BJ (cell line): ENCODE measurements around the gene NIF3L1. TPM values are rescaled to one million over a fixed set of nuclear protein-coding genes. Genes with fewer than 3 reads are reported as not detected.
A peak's percentile ranks its signal among the peaks of the same experiment; 100 is the strongest.

Experiments used
- CTCF ChIA-PET: fragments of 350-600 bp; formaldehyde crosslinking; extraction: SDS; loops from one replicate; lab custom pipeline; 2021; ENCODE audit warnings: antibody characterized with exemption, inconsistent platforms; lab: Yijun Ruan, JAX
- POLR2A ChIA-PET: fragments of 300-600 bp; sonication (Branson Sonifier 250); formaldehyde crosslinking; extraction: SDS; loops from one replicate; lab custom pipeline; 2021; ENCODE audit warnings: antibody characterized with exemption; lab: Charles Lee
- DNase-seq: peaks from one replicate; pipeline ENCODE4 v3.0.0-alpha.2; 2011; ENCODE audit warnings: low read depth
- H3K27me3 ChIP-seq: 2 replicates; pipeline ENCODE4 v1.6.0; 2011; ENCODE audit warnings: low read length; ENCODE audit not compliant: control insufficient read depth, insufficient read depth
- H3K36me3 ChIP-seq: 2 replicates; pipeline ENCODE4 v1.5.1; 2011; ENCODE audit warnings: low read length; ENCODE audit not compliant: control insufficient read depth, insufficient read depth
- H3K4me3 ChIP-seq: 2 replicates; pipeline ENCODE4 v1.5.1; 2011; ENCODE audit warnings: low read depth, mild to moderate bottlenecking, control low read depth, low read length
- polyA plus RNA-seq: library from polyadenylated mRNA; depleted of rRNA; stranded (reverse); fragments of >200 nt; gene quantifications from 2 replicates; pipeline ENCODE4 v1.2.3, GENCODE V29; 2011
- TF ChIP-seq, protein P1 (sequence below): IDR thresholded peaks from 2 replicates; pipeline ENCODE4 v1.5.1; 2011; ENCODE audit warnings: low read depth, mild to moderate bottlenecking, control low read depth, inconsistent platforms, low read length, moderate library complexity; ENCODE audit not compliant: insufficient read depth

Gene NIF3L1
- polyA plus RNA-seq, 1 experiment: 37.5 TPM

DNA sequence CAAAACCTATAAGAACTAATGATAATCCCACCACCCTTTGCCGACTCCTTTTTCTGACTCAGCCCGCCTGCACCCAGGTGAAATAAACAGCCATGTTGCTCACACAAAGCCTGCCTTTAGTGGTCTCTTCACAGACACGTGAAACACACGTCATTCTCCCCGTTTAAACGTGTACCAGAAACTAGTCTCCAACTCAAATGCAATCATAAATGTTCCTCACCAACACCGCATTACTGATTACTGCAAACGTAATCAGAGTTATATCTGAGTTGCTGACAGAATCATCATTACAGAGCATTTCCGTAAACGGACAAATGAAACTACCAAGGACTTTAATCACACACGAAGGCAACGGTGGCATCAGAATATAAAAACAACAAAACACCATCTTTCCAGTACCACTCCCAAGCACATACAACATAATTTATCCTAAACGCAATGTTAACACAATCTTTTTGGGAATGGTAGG, 26.6 kb upstream of the NIF3L1 start:
- CTCF ChIA-PET: no interaction called here
- H3K27me3 ChIP-seq: no peaks in the 10 kb centered on the region

DNA sequence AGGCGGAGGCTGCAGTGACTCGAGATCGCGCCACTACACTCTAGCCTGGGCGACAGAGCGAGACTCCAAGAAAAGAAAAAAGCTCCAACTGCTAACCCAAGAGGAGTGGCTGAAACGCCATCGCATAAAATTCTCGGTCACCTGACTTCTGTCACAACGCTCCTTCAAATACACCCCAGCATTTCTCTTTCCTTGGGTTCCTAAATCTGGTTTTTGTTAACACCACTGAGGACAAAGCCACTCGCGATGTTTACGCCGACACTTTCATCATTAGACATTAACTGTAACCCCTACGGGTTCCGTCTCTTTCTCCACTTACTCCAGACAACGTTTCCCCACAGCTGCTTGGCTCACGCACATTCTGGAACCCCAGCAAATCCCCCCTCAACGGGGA, 25.4 kb upstream of the NIF3L1 start:
- DNase-seq: no peak
- CTCF ChIA-PET: interaction anchor here (0.7 to 1.2 kb wide), 3 partner anchors 18 to 42 kb away, joined by 3 to 4 read pairs (median 3); no protein-coding TSS in a partner anchor

More for the DNA sequence above, 26.6 kb upstream of the NIF3L1 start:
- DNase-seq: no peak
- TF ChIP-seq, protein P1, sequence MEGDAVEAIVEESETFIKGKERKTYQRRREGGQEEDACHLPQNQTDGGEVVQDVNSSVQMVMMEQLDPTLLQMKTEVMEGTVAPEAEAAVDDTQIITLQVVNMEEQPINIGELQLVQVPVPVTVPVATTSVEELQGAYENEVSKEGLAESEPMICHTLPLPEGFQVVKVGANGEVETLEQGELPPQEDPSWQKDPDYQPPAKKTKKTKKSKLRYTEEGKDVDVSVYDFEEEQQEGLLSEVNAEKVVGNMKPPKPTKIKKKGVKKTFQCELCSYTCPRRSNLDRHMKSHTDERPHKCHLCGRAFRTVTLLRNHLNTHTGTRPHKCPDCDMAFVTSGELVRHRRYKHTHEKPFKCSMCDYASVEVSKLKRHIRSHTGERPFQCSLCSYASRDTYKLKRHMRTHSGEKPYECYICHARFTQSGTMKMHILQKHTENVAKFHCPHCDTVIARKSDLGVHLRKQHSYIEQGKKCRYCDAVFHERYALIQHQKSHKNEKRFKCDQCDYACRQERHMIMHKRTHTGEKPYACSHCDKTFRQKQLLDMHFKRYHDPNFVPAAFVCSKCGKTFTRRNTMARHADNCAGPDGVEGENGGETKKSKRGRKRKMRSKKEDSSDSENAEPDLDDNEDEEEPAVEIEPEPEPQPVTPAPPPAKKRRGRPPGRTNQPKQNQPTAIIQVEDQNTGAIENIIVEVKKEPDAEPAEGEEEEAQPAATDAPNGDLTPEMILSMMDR: no peak
- H3K4me3 ChIP-seq: peak overlapping the region; percentile 86
- H3K36me3 ChIP-seq: peaks cover 8% of the 10 kb centered on the region; the same call in 1 of the 2 replicates
- POLR2A ChIA-PET: no interaction called here

DNA sequence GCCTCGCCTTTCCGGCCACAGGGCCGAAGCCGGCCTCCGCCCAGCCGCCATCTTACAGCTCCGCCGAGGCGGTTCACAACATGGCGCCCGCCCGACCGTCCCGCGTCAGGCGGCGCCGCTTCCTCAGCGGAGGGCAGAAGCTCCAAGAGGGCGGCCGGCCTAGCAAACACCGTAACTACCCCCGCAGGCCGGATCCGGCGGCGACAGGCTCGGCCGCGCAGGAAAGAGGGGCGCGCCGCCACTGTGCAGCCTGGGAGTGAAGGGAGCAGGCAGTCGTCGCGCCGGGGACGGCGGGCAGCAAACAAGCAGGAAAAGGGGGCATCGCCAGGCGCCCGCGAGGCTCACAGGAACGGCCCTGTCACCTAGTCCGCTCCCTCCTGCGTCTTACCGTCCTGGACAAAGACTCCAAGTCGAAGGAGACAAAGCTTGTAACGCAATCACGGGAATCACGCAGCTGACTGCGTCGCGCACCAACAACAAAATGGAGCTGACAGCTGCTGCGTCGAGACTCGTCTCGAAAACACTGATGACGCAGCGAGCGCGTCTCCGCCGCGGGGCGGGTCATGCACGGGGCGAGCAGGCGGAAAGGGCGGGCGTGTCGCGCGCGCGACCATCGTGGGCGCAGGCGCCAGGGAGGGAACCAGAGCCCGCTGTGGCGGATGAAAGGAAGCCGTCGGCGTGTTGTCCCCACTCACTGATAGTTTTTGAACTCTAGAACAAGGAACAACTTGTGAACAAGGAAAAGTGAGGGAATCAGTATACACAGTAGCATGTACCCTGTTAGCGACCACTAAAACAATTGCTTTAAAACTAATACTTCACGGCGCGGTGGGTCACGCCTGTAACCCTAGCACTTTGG, 24.8 kb upstream of the NIF3L1 start, which contains the start of gene CLK1:
TSS of gene CLK1 (minus strand) at position 483 of the 859 bp plus-strand sequence. CDS start 2,796 bp downstream, outside the sequence.
- POLR2A ChIA-PET: interaction anchor here (0.8 kb wide), 1 partner anchor 25 kb away, joined by 6 read pairs; the partner anchor contains the start of genes NIF3L1 and PPIL3
- H3K27me3 ChIP-seq: no peaks in the 10 kb centered on the region
- peak within 1 kb of the TSS; percentile 86 for H3K4me3 ChIP-seq
- peak; percentile 61 for DNase-seq
- TF ChIP-seq, protein P1: no peak
- CTCF ChIA-PET: interaction anchor here (0.9 to 1.2 kb wide), 2 partner anchors 19 to 42 kb away, joined by 3 to 4 read pairs; no protein-coding TSS in a partner anchor
- peaks cover 2% of the 10 kb centered on the region; the same call in 1 of the 2 replicates for H3K36me3 ChIP-seq

More for the DNA sequence above, 25.4 kb upstream of the NIF3L1 start:
- Histone ChIP-seq H3K36me3 (peaks cover 5% of the 10 kb centered on the region; the same call in 1 of the 2 replicates), H3K27me3 (no peaks in the 10 kb centered on the region), H3K4me3 (peak overlapping the region; percentile 86)
- POLR2A ChIA-PET: no interaction called here
- TF ChIP-seq, protein P1: no peak

- H3K27me3 ChIP-seq: no peaks in the 10 kb centered on the region
- CTCF ChIA-PET: interaction anchor here (0.8 to 1.2 kb wide), 3 partner anchors 14 to 50 kb away, joined by 3 read pairs; partner anchors contain the start of gene NIF3L1
- POLR2A ChIA-PET: no interaction called here
- no peak overlapping the region for H3K4me3 ChIP-seq
- H3K36me3 ChIP-seq: no peaks in the 10 kb centered on the region; the same call in 1 of the 2 replicates
- TF ChIP-seq, protein P1: no peak
- DNase-seq: no peak
These were observed 20.2 kb upstream of the NIF3L1 start for GRCh38 chr2:200869014-200869413.

DNA sequence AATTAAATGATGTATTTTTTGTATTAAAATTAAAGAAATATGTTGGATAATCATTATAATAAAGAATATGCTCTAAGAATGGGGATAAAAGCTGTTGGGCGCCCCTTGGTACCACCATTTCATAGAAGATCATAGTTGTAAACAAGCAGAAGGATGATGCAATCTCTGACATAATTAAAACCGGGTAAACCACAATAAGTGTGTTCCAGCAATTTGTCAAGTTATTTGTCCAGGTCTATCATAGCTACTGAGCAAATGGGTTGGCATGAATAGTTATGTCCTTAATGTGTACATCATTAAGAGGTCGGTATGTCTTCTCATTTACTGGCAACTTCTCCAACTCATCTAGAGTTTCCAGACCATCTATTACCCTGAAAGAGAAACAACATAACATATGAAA, 18.0 kb upstream of the NIF3L1 start:
- POLR2A ChIA-PET: no interaction called here
- CTCF ChIA-PET: interaction anchor here (0.6 kb wide), 1 partner anchor 96 kb away, joined by 4 read pairs; no protein-coding TSS in a partner anchor
- H3K27me3 ChIP-seq: no peaks in the 10 kb centered on the region
- TF ChIP-seq, protein P1: no peak
- no peak for DNase-seq
- no peak overlapping the region for H3K4me3 ChIP-seq
- H3K36me3 ChIP-seq: peaks cover 3% of the 10 kb centered on the region; the same call in 1 of the 2 replicates
